HG03469 (cell line): ENCODE results near the gene BLACAT1.
"Not testable (repeated sequence)": the region's sequence is repeated elsewhere in the genome, so short reads cannot be mapped to it uniquely, and the experiment has no call there.

ENCODE experiments used
- ATAC-seq: cut with Tn5 transposase; IDR thresholded peaks from one replicate; pipeline ENCODE4 v1.9.1; 2021; ENCODE audit warnings: mild to moderate bottlenecking, moderate library complexity, moderate number of reproducible peaks; ENCODE audit not compliant: unreplicated experiment

Gene BLACAT1

GRCh38 chr1:205442051-205442725, 13.7 kb downstream of the BLACAT1 start:
- no peak for ATAC-seq

- no peak for ATAC-seq
Observed at GRCh38 chr1:205441716-205442050, 14.2 kb downstream of the BLACAT1 start.

GRCh38 chr1:205441318-205441633, 14.6 kb downstream of the BLACAT1 start:
- ATAC-seq = no peak

GRCh38 chr1:205440476-205441317, 15.1 kb downstream of the BLACAT1 start:
- ATAC-seq = no peak

- ATAC-seq = no peak
Observed at GRCh38 chr1:205440121-205440475, 15.7 kb downstream of the BLACAT1 start.

GRCh38 chr1:205438213-205439158, 17.4 kb downstream of the BLACAT1 start:
- ATAC-seq = no peak

GRCh38 chr1:205437570-205437969, 18.3 kb downstream of the BLACAT1 start:
- ATAC-seq = no peak

GRCh38 chr1:205436776-205437410, 19.0 kb downstream of the BLACAT1 start:
- no peak for ATAC-seq

GRCh38 chr1:205435578-205436573, 20.0 kb downstream of the BLACAT1 start:
- no peak for ATAC-seq

GRCh38 chr1:205434738-205435137, 21.1 kb downstream of the BLACAT1 start:
- ATAC-seq = no peak

GRCh38 chr1:205432692-205433091, 23.2 kb downstream of the BLACAT1 start:
- not testable (repeated sequence) for ATAC-seq

GRCh38 chr1:205432116-205432515, 23.7 kb downstream of the BLACAT1 start:
- no peak for ATAC-seq

- no peak for ATAC-seq
Observed at GRCh38 chr1:205430696-205431305, 25.0 kb downstream of the BLACAT1 start.

GRCh38 chr1:205429762-205430695, 25.8 kb downstream of the BLACAT1 start:
- ATAC-seq = no peak

- no peak for ATAC-seq
Observed at GRCh38 chr1:205424901-205425600, 30.8 kb downstream of the BLACAT1 start.

GRCh38 chr1:205423814-205424399, 31.9 kb downstream of the BLACAT1 start:
- ATAC-seq = no peak

- no peak for ATAC-seq
Observed at GRCh38 chr1:205422993-205423642, 32.7 kb downstream of the BLACAT1 start.
